GM18517 (cell line): ENCODE measurements around the gene PUSL1.

Experiments
- ATAC-seq: cut with Tn5 transposase; IDR thresholded peaks from one replicate; pipeline ENCODE4 v1.9.1; 2021; ENCODE audit warnings: mild to moderate bottlenecking, moderate library complexity; ENCODE audit not compliant: unreplicated experiment

The PUSL1 gene

DNA sequence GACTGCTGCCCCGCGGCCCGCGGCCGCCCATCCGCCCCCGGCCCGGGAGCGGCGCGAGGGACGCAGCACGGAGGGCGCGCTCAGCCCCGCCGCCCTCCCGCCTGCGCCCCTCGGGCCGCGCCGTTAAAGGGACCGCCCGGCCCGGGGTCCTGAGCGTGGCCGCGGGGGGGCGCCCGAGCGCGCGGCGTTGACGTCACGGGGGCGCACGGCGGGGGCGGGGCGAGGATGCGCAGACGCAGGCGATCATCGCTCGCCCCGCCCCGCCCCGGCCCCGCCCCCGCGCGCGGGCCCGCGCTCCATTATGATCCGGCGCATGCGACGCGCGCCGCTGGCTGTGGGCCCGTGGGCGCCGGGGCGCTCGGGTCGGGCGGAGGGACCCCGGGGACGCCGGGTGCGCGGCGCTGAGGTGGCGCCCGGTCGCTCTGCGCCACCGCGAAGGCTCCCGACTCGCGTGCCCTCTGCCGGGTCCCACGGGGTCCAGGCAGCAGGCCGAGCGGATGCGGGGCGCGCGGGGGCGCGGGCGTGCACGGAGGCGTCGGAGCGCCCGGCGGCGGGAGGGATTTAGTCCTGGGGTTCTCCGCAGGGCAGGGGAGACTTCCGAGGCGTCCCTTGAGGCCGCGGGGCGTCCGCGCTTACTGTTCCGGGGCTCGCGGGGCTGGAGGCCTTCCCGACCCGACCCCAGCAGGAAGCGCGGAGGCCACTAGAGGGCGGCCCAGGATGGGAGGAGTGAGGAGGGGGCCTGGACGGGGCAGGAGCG, 41.0 kb downstream of the PUSL1 start, which contains the start of gene DVL1:
DVL1 (minus strand) TSS at position 163 of the 757 bp plus-strand sequence. CDS start 353 bp downstream, outside the sequence.
- ATAC-seq = no peak

DNA sequence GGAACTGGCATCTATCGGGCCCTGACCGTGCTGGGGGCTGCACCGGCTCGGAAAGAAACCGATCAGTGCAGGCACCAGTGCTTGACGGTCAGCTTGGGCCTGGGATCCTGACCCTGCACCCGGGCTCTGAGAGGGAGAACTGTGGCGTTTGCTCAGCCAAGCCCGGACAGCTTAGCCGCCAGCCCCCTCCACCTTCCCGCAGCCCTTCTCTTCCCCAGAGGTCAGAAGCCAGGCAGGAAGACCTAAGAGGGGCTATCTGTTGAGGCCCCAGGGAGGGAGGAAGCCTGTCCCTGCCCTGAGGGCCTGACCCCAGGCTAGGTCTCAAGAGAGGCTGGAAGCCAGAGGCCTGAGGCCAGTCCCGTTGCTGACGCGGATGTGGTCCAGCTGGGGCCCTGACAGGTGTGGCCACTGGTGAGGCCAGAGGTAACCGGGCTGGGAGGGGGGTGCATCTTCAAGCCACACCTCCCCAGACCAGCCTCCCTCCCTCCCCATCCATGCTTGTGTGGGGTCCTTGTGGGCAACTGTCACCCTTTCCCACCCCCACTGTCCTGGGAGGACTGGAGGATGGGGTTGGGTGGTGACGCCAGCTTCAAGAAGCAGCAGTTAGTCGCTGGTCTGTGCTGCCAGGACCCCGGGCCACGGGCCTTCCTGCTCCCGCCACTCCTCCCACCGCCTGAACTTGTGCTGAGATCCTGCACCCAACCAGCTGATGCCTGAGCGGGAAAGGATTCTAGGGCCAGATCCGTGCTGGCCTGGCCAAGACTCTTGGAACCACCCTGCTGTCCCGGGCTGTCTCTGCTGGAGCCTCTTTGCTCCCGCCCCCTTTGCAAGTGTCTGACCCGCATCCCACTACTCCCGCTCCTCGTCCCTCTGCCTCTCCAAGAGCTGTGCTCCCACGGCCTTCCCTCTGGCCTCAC, 43.4 kb downstream of the PUSL1 start:
- no peak for ATAC-seq

DNA sequence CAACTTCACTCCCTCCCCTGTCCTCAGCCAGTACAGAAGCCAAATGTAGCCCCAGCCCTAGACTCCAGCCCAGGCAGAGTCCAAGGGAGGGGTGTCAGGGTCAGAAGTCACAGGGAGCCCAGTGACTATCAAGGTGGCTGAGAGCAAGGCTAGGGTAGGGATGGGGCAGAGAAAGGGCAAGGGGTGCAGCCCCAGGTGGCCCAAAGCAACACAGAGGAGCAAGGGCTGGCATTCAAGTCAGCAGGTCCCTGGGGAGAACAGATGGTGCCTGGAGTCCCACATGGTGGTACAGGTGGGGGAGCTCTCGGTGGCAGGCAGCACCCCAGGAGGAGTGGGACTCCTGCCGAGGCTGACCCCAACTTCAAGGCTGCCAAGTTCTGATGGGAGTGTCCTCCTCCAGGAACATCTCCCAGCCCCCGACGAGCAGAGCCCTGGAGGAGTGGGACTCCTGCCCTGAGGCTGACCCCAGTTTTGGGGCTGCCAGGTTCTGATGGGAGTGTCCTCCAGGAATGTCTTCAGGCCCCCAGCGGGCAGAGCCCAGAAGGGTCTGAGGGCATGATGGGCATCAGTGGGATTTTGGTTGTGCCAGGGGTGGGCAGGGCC, 44.5 kb downstream of the PUSL1 start:
- ATAC-seq = no peak

DNA sequence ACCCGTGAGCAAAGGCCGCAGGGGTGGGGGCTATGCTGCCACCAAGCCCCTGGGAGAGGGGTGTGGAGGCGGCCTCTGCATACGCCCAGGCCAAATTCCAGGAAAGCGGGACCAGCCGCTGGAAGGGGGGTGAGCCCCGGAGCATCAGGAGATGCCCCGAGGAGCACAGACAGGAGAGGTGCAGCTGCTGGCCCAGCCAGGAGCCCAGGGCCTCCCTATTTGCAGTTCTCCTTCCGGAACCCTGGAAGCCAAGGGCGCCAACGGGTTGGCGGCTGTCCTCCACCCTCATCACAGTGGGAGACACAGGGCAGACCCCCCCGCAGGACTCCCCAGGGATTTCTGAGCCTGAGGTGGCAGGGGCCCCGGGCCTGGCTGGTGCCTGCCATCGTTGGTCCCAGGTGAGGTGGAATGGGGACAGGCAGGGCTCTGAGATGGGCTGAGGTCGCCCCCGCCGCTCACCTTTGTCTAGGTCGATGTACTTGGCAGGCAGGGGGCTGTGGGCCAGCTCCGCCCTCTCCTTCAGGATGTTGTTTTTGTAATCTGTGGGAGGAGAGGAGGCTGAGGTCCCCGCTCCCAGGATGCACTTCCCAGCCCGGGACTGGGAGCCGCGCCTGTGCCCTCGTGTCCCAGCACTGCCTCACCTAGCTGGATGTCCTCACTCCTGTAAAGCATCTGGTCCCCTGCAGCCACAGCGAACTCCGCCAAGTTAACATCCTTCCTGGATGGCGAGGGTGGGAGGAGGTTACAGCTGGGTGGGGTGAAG, 45.2 kb downstream of the PUSL1 start:
- no peak for ATAC-seq

DNA sequence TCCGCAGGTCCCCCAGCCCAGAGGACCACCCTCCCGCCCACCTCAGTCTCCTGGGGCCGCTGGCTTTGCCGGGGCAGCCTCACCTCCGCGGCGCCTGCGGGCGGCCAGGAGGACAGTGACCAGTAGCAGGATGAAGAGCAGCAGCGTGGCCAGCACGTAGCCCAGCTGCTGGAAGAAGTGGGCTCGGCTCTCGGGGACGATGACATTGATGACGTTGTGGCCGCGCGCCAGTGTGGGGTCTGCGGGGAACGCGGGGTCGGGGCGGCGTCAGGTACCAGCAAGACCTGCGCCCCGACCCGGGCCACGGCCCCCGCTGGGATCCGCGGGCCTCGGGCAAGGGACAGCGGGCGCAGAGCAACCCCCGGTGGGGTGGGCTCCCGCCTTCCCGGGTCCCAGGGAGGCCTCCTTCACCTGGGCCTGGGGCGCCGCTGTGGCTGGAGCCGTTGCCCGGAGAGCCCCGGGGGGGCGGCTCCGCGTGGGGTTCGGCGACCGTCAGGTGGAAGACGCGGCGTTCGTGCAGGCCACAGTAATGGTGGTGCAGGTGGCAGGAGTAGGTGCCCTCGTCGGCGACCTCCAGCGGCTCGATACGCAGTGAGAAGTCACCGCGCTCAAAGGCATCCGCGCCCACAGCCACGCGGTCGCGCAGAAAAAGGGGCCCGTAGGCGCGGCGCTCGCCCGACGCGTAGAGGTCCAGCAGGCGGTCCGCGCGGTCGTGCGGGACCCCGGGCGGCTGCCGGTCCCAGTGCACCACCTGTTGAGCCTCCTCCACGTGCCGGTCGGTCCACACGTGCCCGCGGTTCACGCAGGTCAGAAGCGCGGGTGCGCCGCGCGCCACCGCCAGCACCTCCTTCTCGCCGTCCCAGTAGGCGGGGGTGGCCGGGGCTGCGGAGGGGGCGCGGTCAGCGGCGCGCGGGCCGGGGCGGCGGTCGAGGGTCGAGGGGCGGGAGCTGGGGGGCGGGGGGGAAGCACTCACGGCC, 46.2 kb downstream of the PUSL1 start:
- no peak for ATAC-seq

DNA sequence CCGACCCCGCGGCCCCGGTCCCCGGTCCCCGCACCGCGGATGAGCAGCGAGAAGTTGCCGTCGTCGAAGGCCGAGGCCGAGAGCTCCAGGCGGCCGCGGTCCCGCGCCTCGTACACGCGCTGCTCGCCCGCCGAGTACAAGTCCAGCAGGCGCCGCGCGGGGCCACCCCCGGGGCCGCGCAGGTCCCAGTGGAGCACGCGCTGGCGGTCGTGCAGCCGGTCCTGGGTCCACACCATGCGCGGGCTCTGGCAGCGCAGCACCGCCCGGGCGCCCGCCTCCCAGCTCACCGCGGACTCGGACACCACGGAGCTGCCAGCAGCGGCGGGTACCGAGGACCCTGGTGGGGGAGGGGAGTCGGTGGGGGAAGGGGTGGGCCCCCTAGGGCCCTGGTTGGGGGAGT, 47.0 kb downstream of the PUSL1 start:
- ATAC-seq = no peak

DNA sequence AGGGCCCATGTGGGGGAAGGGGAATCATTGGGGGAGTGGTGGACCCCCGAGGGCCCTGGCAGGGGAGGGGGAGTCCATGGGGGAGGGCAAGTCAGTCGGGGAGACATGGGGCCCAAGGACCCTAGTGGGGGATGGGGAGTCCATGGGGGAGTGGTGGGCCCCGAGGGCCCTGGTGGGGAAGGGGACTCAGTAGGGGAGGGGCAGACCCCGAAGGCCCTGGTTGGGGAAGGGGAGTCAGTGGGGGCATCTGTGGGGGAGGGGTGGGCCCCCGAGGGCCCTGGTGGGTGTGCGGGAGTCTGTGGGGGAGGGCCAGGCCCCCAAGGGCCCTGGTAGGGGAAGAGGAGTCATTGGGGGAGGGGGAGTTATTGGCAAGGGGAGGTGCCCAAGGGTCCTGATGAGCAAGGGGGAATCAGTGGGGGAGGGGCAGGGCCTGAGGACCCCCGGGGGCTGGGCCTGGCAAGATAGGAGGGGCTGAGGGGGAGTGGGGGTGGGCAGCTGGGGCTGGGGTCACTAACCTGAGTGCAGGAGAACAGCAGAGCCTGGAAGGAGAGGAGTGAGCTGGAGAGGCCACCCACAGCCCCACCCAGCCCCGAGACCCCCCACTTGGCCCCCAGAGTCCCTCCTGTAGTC, 47.9 kb downstream of the PUSL1 start:
- ATAC-seq = no peak

DNA sequence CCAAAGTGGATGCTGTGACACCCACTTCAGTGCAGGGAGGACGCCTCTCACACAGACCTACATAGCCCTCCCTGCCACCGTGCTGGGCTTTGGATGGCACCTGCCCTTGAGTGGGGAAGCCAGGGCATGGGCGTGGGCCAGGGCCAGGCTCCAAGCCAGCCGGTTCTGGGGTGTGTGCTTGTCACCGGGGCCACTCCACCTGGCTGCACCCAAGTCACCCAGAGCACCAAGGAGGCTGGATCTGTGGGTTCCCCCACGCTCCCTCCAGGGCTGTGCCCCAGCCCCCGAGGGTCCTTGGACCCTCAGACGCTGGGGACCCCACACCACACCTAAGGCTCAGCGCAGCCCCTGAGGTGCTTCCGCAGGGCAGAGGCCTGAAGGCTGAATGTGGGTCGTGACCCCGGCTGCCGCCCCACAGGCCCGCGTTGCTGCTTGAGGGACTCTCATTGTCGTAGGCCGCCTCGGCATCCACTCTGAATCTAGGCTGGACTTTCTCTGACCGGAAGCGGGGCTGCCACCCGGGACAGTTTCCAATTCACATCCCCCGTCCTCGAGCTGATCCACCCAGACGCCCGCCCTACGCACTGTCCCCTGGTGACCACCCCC, 48.5 kb downstream of the PUSL1 start:
- no peak for ATAC-seq

DNA sequence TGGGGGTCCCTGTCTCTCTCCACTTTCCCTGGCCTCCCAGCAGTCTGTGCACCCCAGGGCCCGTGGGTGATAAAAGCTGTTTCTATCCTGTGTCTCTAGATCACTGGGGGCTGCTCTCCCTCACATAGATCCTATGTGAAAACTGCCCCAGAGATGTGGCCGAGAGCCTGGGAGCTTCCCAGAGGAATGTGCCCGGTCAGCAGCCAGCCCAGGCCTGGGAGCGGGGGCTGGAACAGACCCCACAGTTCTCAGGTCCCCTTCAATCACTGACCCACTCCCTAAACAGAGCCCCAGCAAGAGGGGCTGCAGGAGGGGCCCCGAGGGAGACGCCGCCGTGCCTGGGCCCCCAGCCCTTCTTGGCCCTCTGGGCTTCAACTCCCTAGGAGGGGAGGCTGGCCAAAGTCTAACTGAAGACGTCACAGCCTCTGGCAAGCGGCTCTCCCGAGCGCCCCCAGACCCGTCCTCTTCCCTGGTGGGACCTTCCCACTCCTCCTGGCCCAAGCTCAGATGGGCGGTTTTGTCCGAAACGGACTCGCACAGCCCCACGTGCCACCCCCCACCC, 49.6 kb downstream of the PUSL1 start:
- ATAC-seq = no peak

DNA sequence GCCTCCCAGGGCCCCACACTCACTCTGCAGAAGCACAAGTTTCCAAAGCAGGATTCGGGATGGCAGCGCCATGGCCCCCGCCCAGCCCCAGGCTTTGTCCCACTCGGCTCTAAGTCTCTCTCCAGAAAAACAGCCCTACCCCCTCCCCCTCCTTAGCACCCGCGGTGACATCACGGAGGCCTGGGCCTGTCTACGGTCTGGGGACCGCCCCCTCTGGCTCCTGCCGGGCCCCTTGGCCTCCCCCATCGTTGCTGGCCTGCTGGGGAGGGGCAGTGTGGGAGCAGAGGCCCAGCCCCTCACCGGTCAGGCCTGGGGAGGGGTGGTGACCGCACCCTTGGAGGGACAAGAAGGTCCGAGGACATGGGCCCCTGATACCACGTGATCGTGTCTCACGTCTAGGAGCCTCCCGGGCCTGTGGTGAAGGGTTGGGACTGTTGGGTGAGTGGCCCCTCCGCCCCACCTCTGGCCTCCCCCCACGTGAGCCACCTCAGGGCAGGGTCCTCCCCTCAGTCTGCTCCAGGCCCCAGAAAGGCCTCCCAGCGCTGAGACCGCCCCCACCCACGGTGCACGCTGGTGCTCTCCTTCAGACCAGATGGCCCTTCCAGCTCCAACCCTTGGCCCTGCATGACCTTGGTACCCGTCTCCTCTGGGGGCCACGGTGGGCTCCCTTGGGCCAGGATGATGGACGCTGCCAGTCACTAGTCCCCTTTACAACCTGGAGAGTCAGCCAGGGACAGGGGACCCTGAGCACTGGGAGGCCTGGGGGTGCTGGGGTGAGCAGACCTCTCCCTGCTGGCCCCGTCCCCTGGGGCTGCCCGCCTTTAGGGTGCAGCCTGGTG, 50.3 kb downstream of the PUSL1 start, which contains the start of gene MXRA8:
MXRA8 (minus strand) TSS at position 123 of the 839 bp plus-strand sequence; CDS start at position 72, 51 bp downstream.
- ATAC-seq = no peak

DNA sequence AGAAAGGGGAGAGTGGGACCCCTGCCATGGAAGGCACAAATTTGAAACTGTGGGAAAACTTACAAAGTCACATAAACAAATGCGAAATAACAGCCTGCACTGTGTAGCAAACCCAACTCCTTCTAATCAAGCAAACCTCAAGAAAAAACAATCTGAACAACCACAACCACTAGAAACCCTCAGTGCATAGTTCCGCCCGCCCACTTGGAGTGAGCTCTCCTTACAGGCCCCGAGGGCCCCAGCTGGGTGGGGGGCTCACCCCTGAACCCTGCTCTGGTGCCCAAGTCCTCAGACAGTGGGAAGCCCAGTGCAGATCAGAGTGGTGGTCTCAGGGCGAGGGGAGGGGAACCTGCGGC, 50.9 kb downstream of the PUSL1 start:
- ATAC-seq = no peak

DNA sequence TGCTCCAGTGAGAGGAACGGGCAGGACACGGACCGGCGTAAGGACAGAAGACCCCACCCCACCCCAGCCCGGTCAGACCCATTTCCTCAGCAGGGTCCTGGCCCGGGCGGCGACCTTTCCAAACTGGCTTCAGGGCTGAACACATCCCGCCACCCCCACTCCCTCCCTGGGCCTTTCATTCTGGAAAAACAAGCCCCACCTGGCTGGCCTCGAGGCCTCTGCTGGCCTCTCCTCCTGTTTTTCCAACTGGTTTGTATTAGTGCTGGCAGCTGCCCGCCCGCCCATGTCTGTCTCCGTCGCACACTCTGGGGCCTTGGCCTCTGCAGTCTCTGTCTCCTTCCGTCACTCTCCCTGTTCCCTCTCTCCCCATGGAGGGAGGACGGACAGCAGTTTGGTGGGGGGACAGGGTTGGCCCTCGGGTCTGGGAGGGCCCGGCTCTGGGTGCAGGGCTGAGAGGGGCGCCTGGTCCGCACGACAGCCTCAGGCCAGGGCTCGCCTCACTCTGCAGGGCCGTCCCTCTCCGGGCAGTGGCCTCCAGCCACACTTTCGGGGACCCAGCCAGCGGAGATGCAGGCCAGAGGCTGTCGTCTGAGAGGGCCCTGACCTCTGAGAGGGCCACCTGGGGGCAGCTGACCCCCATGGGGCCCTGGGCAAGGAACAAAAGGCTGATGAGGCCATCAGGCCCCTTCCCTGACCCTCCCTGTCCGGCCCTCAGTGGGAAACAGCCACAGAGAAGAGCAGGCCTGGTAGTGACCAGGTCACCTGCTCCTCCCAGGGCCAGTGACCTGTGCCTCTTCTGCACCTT, 51.5 kb downstream of the PUSL1 start:
- ATAC-seq = no peak

DNA sequence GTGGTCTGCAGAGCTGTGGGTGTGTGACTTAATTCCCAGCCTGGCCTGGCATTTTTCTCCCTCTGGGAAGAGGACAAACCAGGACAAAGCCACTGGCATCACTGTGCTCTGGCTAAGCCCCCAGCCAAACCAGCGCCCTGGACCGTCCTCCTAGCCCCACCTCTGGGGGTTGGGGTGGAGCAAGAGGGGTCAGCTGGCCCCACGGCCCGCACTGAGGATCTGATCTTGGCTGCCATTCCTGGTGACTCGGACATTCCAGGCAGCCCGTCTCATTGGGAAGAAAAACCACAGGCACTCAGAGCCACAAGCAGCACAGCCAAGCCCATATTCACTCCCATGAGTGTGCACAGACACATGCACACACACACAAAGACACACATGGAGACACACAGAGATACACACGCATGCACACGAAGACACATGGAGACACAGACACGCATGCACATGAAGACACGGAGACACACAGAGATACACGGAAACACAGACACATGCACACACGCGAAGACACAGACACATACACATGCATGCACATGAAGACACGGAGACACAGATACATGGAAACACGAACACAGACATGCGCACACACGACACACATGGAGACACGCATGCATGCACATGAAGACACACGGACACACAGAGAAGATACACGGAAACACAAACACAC, 52.2 kb downstream of the PUSL1 start:
- ATAC-seq = no peak
